Neuronal stem cell (in vitro differentiated cells): ENCODE results near the gene CASKIN2.

Experiments used
- DNase-seq: peaks from one replicate; pipeline ENCODE4 v3.0.0-alpha.2; 2013; ENCODE audit warnings: low spot score
- H2AFZ ChIP-seq: one replicate; pipeline ENCODE4 v1.6.1; 2013; ENCODE audit warnings: mild to moderate bottlenecking, low read length, inconsistent platforms
- H2AK5ac ChIP-seq: 2 replicates; pipeline ENCODE4 v1.6.1; 2013; ENCODE audit warnings: low read depth, mild to moderate bottlenecking, inconsistent platforms, low read length, moderate library complexity, mixed read lengths
- H2BK120ac ChIP-seq: 2 replicates; pipeline ENCODE4 v1.6.1; 2013; ENCODE audit warnings: low read depth, mild to moderate bottlenecking, inconsistent platforms, low read length, moderate library complexity, mixed read lengths
- H2BK12ac ChIP-seq: one replicate; pipeline ENCODE4 v1.6.1; 2013; ENCODE audit warnings: low read length, inconsistent platforms
- H2BK15ac ChIP-seq: 2 replicates; pipeline ENCODE4 v1.6.1; 2013; ENCODE audit warnings: mild to moderate bottlenecking, low read length, inconsistent platforms, mixed read lengths
- H2BK5ac ChIP-seq: one replicate; pipeline ENCODE4 v1.6.1; 2013; ENCODE audit warnings: inconsistent platforms, mild to moderate bottlenecking, low read length, moderate library complexity
- H3K14ac ChIP-seq: one replicate; pipeline ENCODE4 v1.6.1; 2013; ENCODE audit warnings: low read length, inconsistent platforms
- H3K18ac ChIP-seq: 2 replicates; pipeline ENCODE4 v1.6.1; 2013; ENCODE audit warnings: low read length, inconsistent platforms
- H3K23ac ChIP-seq: 2 replicates; pipeline ENCODE4 v1.6.1; 2013; ENCODE audit warnings: low read depth, mild to moderate bottlenecking, mixed read lengths, low read length, inconsistent platforms; ENCODE audit not compliant: poor library complexity
- H3K27ac ChIP-seq: replicated peaks from 3 replicates; pipeline ENCODE4 v1.5.1; 2013; ENCODE audit warnings: low read length, inconsistent platforms
- H3K27me3 ChIP-seq, 3 experiments: 2 replicates each; pipeline ENCODE4 v1.6.1; 2013; ENCODE audit warnings: low read length in 3 of 3, mild to moderate bottlenecking in 2 of 3, inconsistent platforms in 1 of 3, low read depth in 1 of 3, mixed read lengths in 1 of 3, moderate library complexity in 1 of 3; ENCODE audit not compliant: control insufficient read depth in 3 of 3, insufficient read depth in 3 of 3
- H3K36me3 ChIP-seq, 2 donors: replicated peaks in 1 of 2; 2 replicates each; pipeline ENCODE4 v1.6.1; 2013; ENCODE audit warnings: low read length in 2 of 2; ENCODE audit not compliant: control insufficient read depth in 2 of 2, insufficient read depth in 2 of 2
- H3K4ac ChIP-seq: 2 replicates; pipeline ENCODE4 v1.6.1; 2013; ENCODE audit warnings: inconsistent platforms, mild to moderate bottlenecking, low read length, moderate library complexity
- H3K4me1 ChIP-seq, 2 donors: 1 replicate in 1 of 2; 2 replicates in 1 of 2; pipeline ENCODE4 v1.6.1; 2013; ENCODE audit warnings: low read length in 2 of 2, low read depth in 1 of 2; ENCODE audit not compliant: control insufficient read depth in 2 of 2, insufficient read depth in 1 of 2
- H3K4me2 ChIP-seq: one replicate; pipeline ENCODE4 v1.6.1; 2013; ENCODE audit warnings: mild to moderate bottlenecking, low read length, inconsistent platforms; ENCODE audit not compliant: insufficient read depth, poor library complexity, severe bottlenecking
- H3K4me3 ChIP-seq, 2 donors: 2 replicates each; pipeline ENCODE4 v1.5.1; 2013; ENCODE audit warnings: low read length in 2 of 2, mild to moderate bottlenecking in 2 of 2, inconsistent platforms in 1 of 2, moderate library complexity in 1 of 2
- H3K79me1 ChIP-seq: one replicate; pipeline ENCODE4 v1.6.1; 2013; ENCODE audit warnings: low read depth, mild to moderate bottlenecking, inconsistent platforms, low read length, moderate library complexity
- H3K9ac ChIP-seq: one replicate; pipeline ENCODE4 v1.6.1; 2013; ENCODE audit warnings: mild to moderate bottlenecking, low read depth, low read length, inconsistent platforms; ENCODE audit not compliant: poor library complexity
- H3K9me3 ChIP-seq, 2 donors: replicated peaks in 1 of 2; 2 replicates each; pipeline versions ENCODE3 to v1.6.1; 2013; ENCODE audit warnings: low read length in 2 of 2, mild to moderate bottlenecking in 2 of 2, inconsistent platforms in 1 of 2, low read depth in 1 of 2, mixed read lengths in 1 of 2, moderate library complexity in 1 of 2; ENCODE audit not compliant: control insufficient read depth in 2 of 2, insufficient read depth in 1 of 2
- H4K8ac ChIP-seq: one replicate; pipeline ENCODE4 v1.6.1; 2013; ENCODE audit warnings: low read depth, mild to moderate bottlenecking, inconsistent platforms, low read length, moderate library complexity
- H4K91ac ChIP-seq: one replicate; pipeline ENCODE4 v1.6.1; 2013; ENCODE audit warnings: low read length, low read depth, mild to moderate bottlenecking, inconsistent platforms; ENCODE audit not compliant: poor library complexity
- WGBS, 2 donors: extraction: QIAGEN DNeasy Blood & Tissue Kit; methylation state at CpG; one replicate each; pipeline ENCODE4 v1.1.7; 2013; ENCODE audit warnings: missing lambda C conversion rate in 2 of 2, mixed read lengths in 1 of 2; ENCODE audit not compliant: insufficient read length in 2 of 2, insufficient replicate concordance in 1 of 2; ENCODE audit errors: extremely low coverage in 2 of 2; 5-methylcytosine and 5-hydroxymethylcytosine counted together

CASKIN2 gene

DNA sequence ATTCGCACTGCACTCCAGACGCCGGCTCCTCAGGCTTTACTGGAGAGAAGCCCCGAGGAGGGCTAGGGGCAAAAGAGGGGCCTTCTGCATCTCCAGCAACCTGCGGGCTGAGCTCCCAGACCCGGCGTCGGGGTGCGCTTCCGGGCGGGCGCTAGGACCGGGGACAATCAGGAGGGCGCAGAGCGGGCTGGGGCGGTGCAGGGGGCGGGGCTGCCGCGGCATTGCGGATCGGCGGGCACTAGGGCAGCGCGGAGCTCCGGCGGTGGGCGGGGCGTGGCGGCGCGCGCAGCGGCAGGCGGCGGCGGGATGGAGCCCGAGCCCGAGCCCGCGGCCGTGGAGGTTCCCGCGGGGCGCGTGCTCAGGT, 900 bp upstream of the CASKIN2 start, which contains the start of gene TSEN54:
TSEN54 (plus strand) TSS at position 274 of the 364 bp plus-strand sequence; CDS start at position 307, 33 bp downstream.
- Histone ChIP-seq H4K8ac (no peak within 1 kb of the TSS), H2AK5ac (no peak within 1 kb of the TSS), H3K27me3 (no peaks in the 10 kb centered on the region), H3K9ac (peak within 1 kb of the TSS; percentile 83), H3K4me2 (peak within 1 kb of the TSS; percentile 100), H3K9me3 (no peaks in the 10 kb centered on the region), H3K4me1 (peaks cover 12 to 18% of the 10 kb centered on the region in 2 donors), H2BK15ac (no peak within 1 kb of the TSS), H3K79me1 (peaks cover 24% of the 10 kb centered on the region), H2BK12ac (no peak within 1 kb of the TSS), H3K4me3 (peak within 1 kb of the TSS; percentile 67 to 99), H3K18ac (peak within 1 kb of the TSS; percentile 93), H3K23ac (peak within 1 kb of the TSS; percentile 91), H3K14ac (no peak within 1 kb of the TSS), H4K91ac (no peak within 1 kb of the TSS), H2BK5ac (peak within 1 kb of the TSS; percentile 53), H2BK120ac (no peak within 1 kb of the TSS), H3K36me3 (peaks cover 23 to 55% of the 10 kb centered on the region in 2 donors), H2AFZ (peak within 1 kb of the TSS; percentile 99), H3K4ac (no peak within 1 kb of the TSS), H3K27ac (peak within 1 kb of the TSS; percentile 41)
- peak; percentile 79 for DNase-seq
- no CpG with 5 or more reads among the region's 45 CpGs for WGBS, 2 donors

DNA sequence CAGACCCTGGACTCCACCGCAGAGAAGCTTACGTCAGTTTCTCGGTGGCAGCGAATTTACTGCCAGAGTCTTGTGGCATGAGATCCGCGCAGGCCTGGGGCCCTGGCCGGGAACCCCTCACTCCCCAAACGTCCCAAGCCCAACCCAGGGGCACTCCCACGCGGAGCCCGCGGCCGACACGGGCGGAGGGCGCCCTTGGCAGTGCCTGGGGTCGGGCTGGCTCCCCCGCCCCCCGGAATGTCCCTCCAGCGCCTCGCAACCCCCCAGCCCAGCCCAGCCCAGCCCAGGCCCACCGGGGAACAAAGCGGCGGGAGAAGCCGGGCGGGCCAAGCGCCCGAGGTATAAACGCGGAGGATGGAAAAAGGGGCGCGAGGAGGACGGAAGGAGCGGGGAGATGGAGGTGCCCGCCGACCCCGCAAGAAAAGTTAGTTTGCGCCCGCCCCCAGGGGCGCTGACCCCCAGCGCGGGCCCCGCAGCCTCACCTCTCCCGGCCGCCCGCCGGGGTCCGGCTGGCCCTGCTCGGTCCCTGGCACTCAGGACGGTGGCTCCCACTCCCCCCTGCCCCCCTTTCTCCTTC, 330 bp downstream of the CASKIN2 start:
- Histone ChIP-seq H3K9ac (peak overlapping the region; percentile 91), H4K91ac (no peak overlapping the region), H3K18ac (peak overlapping the region; percentile 99), H3K4me3 (peak overlapping the region; percentile 67 to 89), H3K23ac (peak overlapping the region; percentile 25), H3K4me2 (peak overlapping the region; percentile 98), H2BK15ac (peak overlapping the region; percentile 89), H3K27ac (no peak overlapping the region), H3K36me3 (peaks cover 22 to 63% of the 10 kb centered on the region in 2 donors), H2BK120ac (no peak overlapping the region), H3K79me1 (peaks cover 24% of the 10 kb centered on the region), H3K4ac (no peak overlapping the region), H3K27me3 (no peaks in the 10 kb centered on the region), H3K9me3 (no peaks in the 10 kb centered on the region), H4K8ac (no peak overlapping the region), H3K4me1 (peaks cover 12 to 18% of the 10 kb centered on the region in 2 donors), H2AK5ac (peak overlapping the region; percentile 66), H3K14ac (peak overlapping the region; percentile 97), H2BK5ac (peak overlapping the region; percentile 99), H2AFZ (peak overlapping the region; percentile 99), H2BK12ac (peak overlapping the region; percentile 22)
- WGBS, 2 donors: no CpG with 5 or more reads among the region's 50 CpGs
- peak; percentile 52 for DNase-seq

DNA sequence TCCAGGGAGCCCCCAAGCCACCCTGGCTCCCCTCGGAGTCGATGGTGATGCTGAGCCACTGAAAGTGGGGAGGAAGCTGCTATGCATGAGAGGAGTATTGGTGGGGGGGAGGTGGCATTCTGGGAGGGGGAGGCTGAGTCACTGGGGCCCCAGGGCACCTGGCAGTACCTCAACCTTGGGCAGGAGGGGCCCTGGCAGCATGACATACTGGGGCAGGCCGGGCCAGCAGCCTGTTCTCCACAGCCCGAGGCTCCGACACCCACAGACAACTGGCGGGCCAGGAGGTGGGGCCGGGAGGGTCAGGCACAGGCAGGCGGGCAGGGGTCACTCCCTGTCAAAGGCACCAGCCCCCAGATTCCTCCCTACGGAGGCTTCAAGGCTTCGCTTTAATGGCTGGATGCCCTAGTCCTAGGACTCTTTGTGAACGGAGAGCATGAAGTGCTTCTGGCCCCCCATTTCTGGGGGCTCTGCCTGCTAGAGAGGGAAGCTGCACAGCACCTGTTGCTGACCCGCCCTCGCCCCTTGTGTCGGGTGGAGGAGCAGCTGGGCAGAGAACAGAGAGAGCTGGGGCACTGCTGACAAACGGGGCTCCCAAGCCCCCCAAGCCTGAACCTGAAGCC, 928 bp downstream of the CASKIN2 start:
- peaks cover 12 to 18% of the 10 kb centered on the region in 2 donors for H3K4me1 ChIP-seq
- no CpG with 5 or more reads among the region's 15 CpGs for WGBS, 2 donors
- no peaks in the 10 kb centered on the region for H3K27me3 ChIP-seq
- H2BK120ac ChIP-seq: no peak overlapping the region
- no peaks in the 10 kb centered on the region for H3K9me3 ChIP-seq
- peaks cover 27% of the 10 kb centered on the region for H3K79me1 ChIP-seq
- H2AFZ ChIP-seq: peak overlapping the region; percentile 99
- peak overlapping the region; percentile 66 for H2AK5ac ChIP-seq
- peak overlapping the region; percentile 97 for H3K14ac ChIP-seq
- H3K27ac ChIP-seq: no peak overlapping the region
- no peak overlapping the region for H4K8ac ChIP-seq
- peak overlapping the region; percentile 91 for H3K9ac ChIP-seq
- H2BK15ac ChIP-seq: peak overlapping the region; percentile 89
- peak overlapping the region; percentile 99 for H3K18ac ChIP-seq
- peak overlapping the region; percentile 16 for H2BK12ac ChIP-seq
- H4K91ac ChIP-seq: no peak overlapping the region
- H3K36me3 ChIP-seq: peaks cover 22 to 62% of the 10 kb centered on the region in 2 donors
- H2BK5ac ChIP-seq: peak overlapping the region; percentile 99
- peak overlapping the region; percentile 67 to 89 for H3K4me3 ChIP-seq
- peak overlapping the region; percentile 98 for H3K4me2 ChIP-seq
- peak overlapping the region; percentile 60 for H3K23ac ChIP-seq
- H3K4ac ChIP-seq: no peak overlapping the region
- no peak for DNase-seq

DNA sequence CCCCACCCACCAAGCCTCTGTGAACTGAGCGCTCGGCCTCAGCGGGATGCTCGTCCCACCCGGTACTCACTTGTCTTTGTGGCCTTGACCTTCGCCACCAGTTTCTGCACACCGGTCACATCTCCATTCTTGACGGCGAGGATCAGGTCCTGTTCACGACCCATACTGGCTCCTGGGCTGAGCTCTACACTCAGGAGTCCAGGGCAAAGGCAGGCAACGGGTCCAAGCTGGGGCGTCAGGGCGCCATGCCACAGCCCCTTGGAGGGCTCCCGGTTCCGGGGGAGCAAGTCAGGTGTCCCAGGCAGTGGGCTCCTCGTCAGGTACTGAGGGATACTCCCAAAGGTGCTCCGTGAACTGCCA, 1.7 kb downstream of the CASKIN2 start:
- Histone ChIP-seq H3K4me2 (no peak overlapping the region), H2BK15ac (no peak overlapping the region), H4K8ac (peak overlapping the region; percentile 17), H3K9ac (peak overlapping the region; percentile 60), H2AFZ (no peak overlapping the region), H3K79me1 (peaks cover 27% of the 10 kb centered on the region), H3K9me3 (no peaks in the 10 kb centered on the region), H2AK5ac (peak overlapping the region; percentile 66), H3K4me1 (peaks cover 12 to 18% of the 10 kb centered on the region in 2 donors), H2BK120ac (no peak overlapping the region), H3K14ac (no peak overlapping the region), H3K36me3 (peaks cover 16 to 60% of the 10 kb centered on the region in 2 donors), H3K23ac (peak overlapping the region; percentile 80), H3K18ac (peak overlapping the region; percentile 19), H4K91ac (no peak overlapping the region), H2BK5ac (peak overlapping the region; percentile 71), H2BK12ac (no peak overlapping the region), H3K27ac (no peak overlapping the region), H3K4ac (peak overlapping the region; percentile 37), H3K27me3 (no peaks in the 10 kb centered on the region), H3K4me3 (peak overlapping the region in 1 of 2 donors; percentile 67)
- DNase-seq: no peak
- no CpG with 5 or more reads among the region's 17 CpGs for WGBS, 2 donors
